ENCODE results near the gene PLEKHG5.

DNA sequence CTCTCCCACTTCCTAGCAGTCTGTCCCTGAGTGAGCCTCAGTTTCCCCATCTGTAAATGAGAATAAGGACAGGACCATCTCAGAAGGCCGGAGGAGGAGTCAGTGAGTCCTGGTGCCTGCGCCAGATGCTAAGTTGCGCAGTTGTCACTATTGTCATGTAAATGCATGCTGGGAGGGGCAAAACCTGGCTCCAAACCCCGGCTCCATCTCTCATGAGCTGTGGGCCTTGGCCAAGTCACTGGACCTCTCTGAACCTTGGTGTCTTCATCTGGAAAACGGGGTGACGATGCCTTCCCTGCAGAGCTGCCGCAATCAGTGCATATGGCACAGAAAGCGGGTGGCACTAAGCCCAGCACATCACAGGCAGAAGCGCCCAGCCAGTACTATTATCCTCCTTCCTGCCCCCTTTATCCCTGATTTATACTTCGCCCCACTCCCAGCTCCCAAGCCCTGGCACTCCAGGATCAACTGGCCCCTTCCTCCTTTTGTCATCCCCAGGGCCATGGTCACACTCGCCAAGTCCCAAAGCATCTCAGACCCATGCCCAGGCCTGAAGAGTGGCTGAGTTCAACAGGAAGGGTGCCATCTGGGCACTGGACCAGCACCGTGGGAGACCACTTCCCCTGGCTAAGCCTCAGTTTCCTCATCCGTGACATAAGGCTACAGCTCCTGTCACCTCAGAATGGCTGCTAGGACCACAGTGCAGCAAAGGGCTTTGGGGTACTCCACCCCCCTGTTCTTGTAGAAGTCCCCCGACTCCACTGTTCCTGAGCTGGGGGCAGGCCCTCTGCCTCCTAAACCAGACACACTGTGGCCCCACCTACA is 4.3 kb upstream of the PLEKHG5 start:
- TF ChIP-seq CTCF (conservative IDR thresholded peaks at IDR 0.05; ENCODE audit: low read depth, low read length) = no peak
- no peak for TF ChIP-seq EZH2 (IDR thresholded peaks at IDR 0.05; ENCODE audit: borderline replicate concordance, low read depth, low read length, poor library complexity, severe bottlenecking)
